Measurements from ENCODE around the gene SNTG2.

DNA sequence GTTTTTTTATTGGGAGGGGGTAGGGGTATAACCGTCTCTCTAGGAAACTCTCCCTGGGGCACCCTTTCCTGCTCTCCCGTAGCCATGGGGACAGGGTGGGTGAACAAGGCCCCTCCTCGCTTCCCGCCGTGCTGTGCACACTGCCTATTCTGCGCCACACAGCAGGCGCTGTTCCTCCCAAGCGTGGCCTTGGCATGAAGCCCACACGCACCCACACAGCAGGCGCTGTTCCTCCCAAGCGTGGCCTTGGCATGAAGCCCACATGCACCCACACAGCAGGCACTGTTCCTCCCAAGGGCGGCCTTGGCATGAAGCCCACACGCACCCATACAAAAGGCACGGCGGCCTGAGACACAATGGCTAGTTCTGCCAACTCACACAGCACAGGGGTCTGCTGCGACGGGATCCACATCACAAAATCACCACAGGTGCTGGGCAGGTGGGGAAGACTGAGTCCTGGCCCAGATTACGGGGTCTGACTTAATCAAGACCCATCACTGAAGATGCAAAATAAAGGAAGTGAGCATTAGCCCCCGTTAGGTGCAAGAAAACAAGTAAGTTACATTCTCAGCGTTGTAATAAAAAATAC is 416.0 kb downstream of the SNTG2 start:
- TF ChIP-seq ZNF644 (CRISPR knock-in tag; IDR thresholded peaks at IDR 0.05; ENCODE audit: low read depth) (no peak), NFATC3 (CRISPR knock-in tag; IDR thresholded peaks at IDR 0.05) (no peak), CEBPB (IDR thresholded peaks at IDR 0.05; ENCODE audit: borderline replicate concordance, low read depth, low read length) (no peak)
